ENCODE data around the gene GANAB. TPM values are rescaled to one million over a fixed set of nuclear protein-coding genes. Genes with fewer than 3 reads are reported as not detected.

GANAB gene
- total and polyA plus RNA-seq, 8 donors = 88.1 to 210 (median 141) TPM

DNA sequence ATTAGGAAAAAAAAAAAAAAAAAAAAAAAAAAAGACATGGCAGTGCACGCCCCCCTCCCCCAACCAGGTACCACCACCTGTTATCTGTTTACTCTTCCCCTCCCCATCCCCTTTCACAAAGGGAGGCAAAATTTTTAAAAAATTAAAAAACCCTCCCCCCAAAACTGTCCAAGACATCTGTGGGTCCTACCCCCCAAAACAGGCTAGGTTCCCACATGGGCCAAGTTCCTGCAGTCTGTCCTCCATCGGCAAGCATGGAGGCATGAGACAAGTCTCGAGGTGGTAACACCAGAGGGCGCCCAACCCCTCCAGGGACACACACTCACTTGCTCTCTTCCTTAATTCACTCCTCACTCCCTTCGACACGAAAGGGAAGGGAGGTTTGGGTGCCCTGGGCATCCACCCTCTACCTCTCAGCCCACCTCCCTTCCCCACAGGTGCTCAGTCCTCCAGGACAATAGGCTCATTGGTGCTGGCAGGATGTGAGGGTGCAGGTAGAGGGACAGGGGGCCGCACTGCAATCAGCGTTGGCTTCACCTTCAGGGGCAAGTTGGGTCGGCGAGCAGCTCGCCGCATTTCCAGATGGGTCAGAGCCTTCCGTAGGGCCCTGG, 52.9 kb downstream of the GANAB start:
- 58 to 59% methylated on average over 13 of the region's 13 CpGs for WGBS, 2 donors
- H3K9me3 ChIP-seq = no peaks in the 10 kb centered on the region
- FAIRE-seq (no peak), ATAC-seq (peak in 3 of 4 donors; percentile 17 to 35 (median 22)), DNase-seq (peak; percentile 65 to 82 (median 76))
- H3K4me1 ChIP-seq = peaks cover 8 to 20% (median 19%) of the 10 kb centered on the region in 3 donors
- no peak overlapping the region for H3K4me3 ChIP-seq
- intact Hi-C loops (cut with DNase I) = no loop called here
- no peaks in the 10 kb centered on the region for H3K27me3 ChIP-seq
- H3K27ac ChIP-seq = no peak overlapping the region
- H3K36me3 ChIP-seq = peaks cover 0 to 45% (median 32%) of the 10 kb centered on the region in 3 donors
- TF ChIP-seq, protein P1, sequence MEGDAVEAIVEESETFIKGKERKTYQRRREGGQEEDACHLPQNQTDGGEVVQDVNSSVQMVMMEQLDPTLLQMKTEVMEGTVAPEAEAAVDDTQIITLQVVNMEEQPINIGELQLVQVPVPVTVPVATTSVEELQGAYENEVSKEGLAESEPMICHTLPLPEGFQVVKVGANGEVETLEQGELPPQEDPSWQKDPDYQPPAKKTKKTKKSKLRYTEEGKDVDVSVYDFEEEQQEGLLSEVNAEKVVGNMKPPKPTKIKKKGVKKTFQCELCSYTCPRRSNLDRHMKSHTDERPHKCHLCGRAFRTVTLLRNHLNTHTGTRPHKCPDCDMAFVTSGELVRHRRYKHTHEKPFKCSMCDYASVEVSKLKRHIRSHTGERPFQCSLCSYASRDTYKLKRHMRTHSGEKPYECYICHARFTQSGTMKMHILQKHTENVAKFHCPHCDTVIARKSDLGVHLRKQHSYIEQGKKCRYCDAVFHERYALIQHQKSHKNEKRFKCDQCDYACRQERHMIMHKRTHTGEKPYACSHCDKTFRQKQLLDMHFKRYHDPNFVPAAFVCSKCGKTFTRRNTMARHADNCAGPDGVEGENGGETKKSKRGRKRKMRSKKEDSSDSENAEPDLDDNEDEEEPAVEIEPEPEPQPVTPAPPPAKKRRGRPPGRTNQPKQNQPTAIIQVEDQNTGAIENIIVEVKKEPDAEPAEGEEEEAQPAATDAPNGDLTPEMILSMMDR (IDR thresholded peaks at IDR 0.05) = peak in 1 of 4 donors; percentile 25

DNA sequence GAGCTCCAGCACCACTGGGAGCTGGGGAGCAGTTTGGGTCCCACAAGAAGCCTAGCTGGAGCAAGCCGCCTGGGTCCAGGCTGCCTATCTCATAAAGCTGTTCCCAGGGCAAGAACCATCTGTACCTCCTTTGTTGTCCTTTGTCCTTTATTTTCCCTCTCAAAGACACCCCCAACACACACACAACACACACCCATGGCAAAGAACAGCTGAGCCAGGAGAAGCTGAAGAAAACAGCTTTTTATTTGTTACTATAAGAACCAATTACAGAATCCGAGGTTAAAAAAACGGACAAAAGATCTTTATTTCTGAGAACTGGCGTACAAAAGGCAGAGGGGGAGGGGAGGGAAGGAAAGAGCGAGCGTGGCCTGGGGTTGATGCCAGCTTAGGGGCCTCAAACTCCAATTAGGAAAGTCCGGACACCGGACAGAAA, 53.4 kb downstream of the GANAB start:
- Histone ChIP-seq H3K9me3 (no peaks in the 10 kb centered on the region), H3K27me3 (no peaks in the 10 kb centered on the region), H3K27ac (peak overlapping the region in 1 of 4 donors; percentile 93), H3K36me3 (peaks cover 0 to 49% (median 28%) of the 10 kb centered on the region in 3 donors), H3K4me3 (no peak overlapping the region), H3K4me1 (peaks cover 8 to 20% (median 19%) of the 10 kb centered on the region in 3 donors)
- TF ChIP-seq, protein P1 (IDR thresholded peaks at IDR 0.05) = no peak
- peak in 2 of 6 donors; percentile 11 to 25 for DNase-seq
- FAIRE-seq = no peak
- intact Hi-C loops (cut with DNase I) = no loop called here
- no peak for ATAC-seq
- WGBS, 2 donors = 64 to 74% methylated on average over 8 of the region's 8 CpGs

GRCh38 chr11:62592146-62592815, 54.1 kb downstream of the GANAB start:
- TF ChIP-seq, protein P1 (IDR thresholded peaks at IDR 0.05) = no peak
- Histone ChIP-seq H3K27ac (peak overlapping the region; percentile 81 to 93 (median 88)), H3K4me3 (peak overlapping the region; percentile 21 to 77 (median 52)), H3K9me3 (no peaks in the 10 kb centered on the region), H3K36me3 (peaks cover 0 to 49% (median 21%) of the 10 kb centered on the region in 3 donors), H3K27me3 (no peaks in the 10 kb centered on the region), H3K4me1 (peaks cover 8 to 23% (median 19%) of the 10 kb centered on the region in 3 donors)
- ATAC-seq (peak; percentile 5 to 15 (median 7)), DNase-seq (no peak), FAIRE-seq (no peak)
- WGBS, 2 donors = 5% methylated on average over 17 of the region's 17 CpGs
- intact Hi-C loops (cut with DNase I) = no loop called here

GRCh38 chr11:62591448-62592145, 54.8 kb downstream of the GANAB start, which contains the start of gene TUT1:
TUT1 (minus strand) TSS chr11:62591523; CDS start chr11:62591485, 38 bp downstream.
- intact Hi-C loops (cut with DNase I) = no loop called here
- H3K27me3 ChIP-seq = no peaks in the 10 kb centered on the region
- 0% methylated on average over 58 of the region's 58 CpGs for WGBS, 2 donors
- peak within 1 kb of the TSS; percentile 39 to 77 (median 54) for H3K4me3 ChIP-seq
- FAIRE-seq (peak; percentile 49), DNase-seq (peak; percentile 90 to 97 (median 96)), ATAC-seq (peak; percentile 92 to 96 (median 93))
- TF ChIP-seq, protein P1 (IDR thresholded peaks at IDR 0.05) = no peak
- H3K36me3 ChIP-seq = peaks cover 0 to 48% (median 19%) of the 10 kb centered on the region in 3 donors
- peak within 1 kb of the TSS; percentile 81 to 93 (median 88) for H3K27ac ChIP-seq
- no peaks in the 10 kb centered on the region for H3K9me3 ChIP-seq
- peaks cover 8 to 23% (median 19%) of the 10 kb centered on the region in 3 donors for H3K4me1 ChIP-seq

All from pancreas (tissue), 10 donors.